Progenitor cell of endocrine pancreas (in vitro differentiated cells): ENCODE results near the gene GIN1. TPM values are rescaled to one million over a fixed set of nuclear protein-coding genes. Genes with fewer than 3 reads are reported as not detected.

Experiments used
- DNase-seq: peaks from one replicate; pipeline ENCODE4 v3.0.0; 2021; ENCODE audit warnings: low spot score; ENCODE audit not compliant: unreplicated experiment
- H3K27ac Mint-ChIP-seq: 2 replicates; pipeline ENCODE4 v1.8.0; 2021; ENCODE audit warnings: mild to moderate bottlenecking, moderate library complexity, mixed read lengths
- H3K27me3 Mint-ChIP-seq: 2 replicates; pipeline ENCODE4 v1.8.0; 2021; ENCODE audit warnings: mixed read lengths
- H3K36me3 Mint-ChIP-seq: 2 replicates; pipeline ENCODE4 v1.8.0; 2022; ENCODE audit warnings: mixed read lengths; ENCODE audit not compliant: insufficient read depth
- H3K4me1 Mint-ChIP-seq: 2 replicates; pipeline ENCODE4 v1.8.0; 2021; ENCODE audit warnings: low read depth, mixed read lengths
- H3K4me3 Mint-ChIP-seq: 2 replicates; pipeline ENCODE4 v1.8.0; 2021; ENCODE audit warnings: low read depth, mild to moderate bottlenecking, moderate library complexity, mixed read lengths
- H3K9me3 Mint-ChIP-seq: 2 replicates; pipeline ENCODE4 v1.8.0; 2021; ENCODE audit warnings: low read depth, mixed read lengths
- CTCF ChIP-seq: fragments of 200-600 bp; sonication (generic); IDR thresholded peaks from one replicate; pipeline ENCODE4 v1.5.0; 2021; ENCODE audit warnings: antibody characterized with exemption, mild to moderate bottlenecking; ENCODE audit not compliant: unreplicated experiment
- total RNA-seq: library from RNA; stranded (reverse); gene quantifications from 2 replicates; pipeline ENCODE4 v1.2.1, GENCODE V29; 2021

Gene GIN1
- total RNA-seq, 1 donor from 2014 or later = 9.0 TPM

GRCh38 chr5:103128202-103128601 lies 8.3 kb upstream of the GIN1 start:
- no peak for TF ChIP-seq CTCF
- DNase-seq = no peak
- H3K27me3 Mint-ChIP-seq = no peaks in the 10 kb centered on the region
- peaks cover 2% of the 10 kb centered on the region for H3K4me1 Mint-ChIP-seq
- H3K9me3 Mint-ChIP-seq = no peaks in the 10 kb centered on the region
- H3K4me3 Mint-ChIP-seq = no peak overlapping the region
- H3K36me3 Mint-ChIP-seq = peaks cover 4% of the 10 kb centered on the region
- H3K27ac Mint-ChIP-seq = no peak overlapping the region

GRCh38 chr5:103127292-103127817 lies 7.4 kb upstream of the GIN1 start:
- TF ChIP-seq CTCF = no peak
- H3K4me1 Mint-ChIP-seq = no peaks in the 10 kb centered on the region
- H3K9me3 Mint-ChIP-seq = no peaks in the 10 kb centered on the region
- no peak for DNase-seq
- H3K36me3 Mint-ChIP-seq = peaks cover 2% of the 10 kb centered on the region
- H3K27ac Mint-ChIP-seq = no peak overlapping the region
- H3K27me3 Mint-ChIP-seq = no peaks in the 10 kb centered on the region
- H3K4me3 Mint-ChIP-seq = no peak overlapping the region

GRCh38 chr5:103126557-103126956 lies 6.6 kb upstream of the GIN1 start:
- no peak for DNase-seq
- no peak overlapping the region for H3K4me3 Mint-ChIP-seq
- no peaks in the 10 kb centered on the region for H3K9me3 Mint-ChIP-seq
- TF ChIP-seq CTCF = no peak
- H3K4me1 Mint-ChIP-seq = peaks cover 8% of the 10 kb centered on the region
- H3K27ac Mint-ChIP-seq = no peak overlapping the region
- H3K27me3 Mint-ChIP-seq = no peaks in the 10 kb centered on the region
- H3K36me3 Mint-ChIP-seq = peaks cover 2% of the 10 kb centered on the region

GRCh38 chr5:103122242-103122641 lies 2.3 kb upstream of the GIN1 start:
- no peak for DNase-seq
- peak overlapping the region; percentile 90 for H3K4me3 Mint-ChIP-seq

GRCh38 chr5:103120607-103121200 lies 766 bp upstream of the GIN1 start:
- H3K36me3 Mint-ChIP-seq = no peaks in the 10 kb centered on the region
- no peak for DNase-seq
- no peak for TF ChIP-seq CTCF
- H3K27ac Mint-ChIP-seq = peak overlapping the region; percentile 99
- no peaks in the 10 kb centered on the region for H3K27me3 Mint-ChIP-seq
- no peaks in the 10 kb centered on the region for H3K9me3 Mint-ChIP-seq
- H3K4me1 Mint-ChIP-seq = peaks cover 21% of the 10 kb centered on the region
- H3K4me3 Mint-ChIP-seq = peak overlapping the region; percentile 90

More at GRCh38 chr5:103122242-103122641, 2.3 kb upstream of the GIN1 start:
- TF ChIP-seq CTCF = no peak
- Mint-ChIP-seq H3K4me1 (peaks cover 21% of the 10 kb centered on the region), H3K27ac (no peak overlapping the region), H3K9me3 (no peaks in the 10 kb centered on the region), H3K36me3 (no peaks in the 10 kb centered on the region), H3K27me3 (no peaks in the 10 kb centered on the region)
